PC-9 (cell line): ENCODE results near the gene ABCB6.
"Not testable (repeated sequence)": the region's sequence is repeated elsewhere in the genome, so short reads cannot be mapped to it uniquely, and the experiment has no call there.

ENCODE experiments used
- CTCF ChIP-seq: fragments of 200-600 bp; sonication (generic); conservative IDR thresholded peaks from 2 replicates; pipeline ENCODE4 v1.6.1; 2017; ENCODE audit warnings: mixed run types, antibody characterized with exemption, mild to moderate bottlenecking, moderate library complexity
- EZH2 ChIP-seq: fragments of 200-600 bp; sonication (generic); IDR thresholded peaks from 2 replicates; pipeline ENCODE4 v1.8.0; 2017; ENCODE audit warnings: antibody characterized with exemption, low read depth

GRCh38 chr2:219200502-219201326 lies 18.0 kb downstream of the ABCB6 start:
- TF ChIP-seq CTCF, EZH2: not testable (repeated sequence)
